ENCODE results near the gene NUDT13.

DNA sequence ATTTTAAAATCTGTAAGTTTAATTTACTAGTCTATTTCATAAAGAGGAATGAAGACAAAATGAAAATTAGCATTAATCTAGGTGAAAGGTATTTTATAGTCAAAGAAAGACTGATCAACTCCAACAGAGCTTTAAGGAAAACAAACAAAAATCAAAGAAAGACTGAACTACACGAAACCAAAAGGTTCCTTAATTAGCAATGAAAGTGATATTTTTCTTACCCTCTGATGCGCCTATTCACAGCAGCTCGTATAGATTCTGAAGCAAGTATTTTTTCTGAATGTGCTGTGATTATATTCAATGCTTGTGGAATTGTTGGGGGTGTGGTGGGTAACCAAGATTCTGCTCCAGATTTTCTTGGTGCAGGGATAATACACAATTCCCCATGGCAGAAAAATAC lies 45.8 kb downstream of the NUDT13 start:
- TF ChIP-seq, protein P1, sequence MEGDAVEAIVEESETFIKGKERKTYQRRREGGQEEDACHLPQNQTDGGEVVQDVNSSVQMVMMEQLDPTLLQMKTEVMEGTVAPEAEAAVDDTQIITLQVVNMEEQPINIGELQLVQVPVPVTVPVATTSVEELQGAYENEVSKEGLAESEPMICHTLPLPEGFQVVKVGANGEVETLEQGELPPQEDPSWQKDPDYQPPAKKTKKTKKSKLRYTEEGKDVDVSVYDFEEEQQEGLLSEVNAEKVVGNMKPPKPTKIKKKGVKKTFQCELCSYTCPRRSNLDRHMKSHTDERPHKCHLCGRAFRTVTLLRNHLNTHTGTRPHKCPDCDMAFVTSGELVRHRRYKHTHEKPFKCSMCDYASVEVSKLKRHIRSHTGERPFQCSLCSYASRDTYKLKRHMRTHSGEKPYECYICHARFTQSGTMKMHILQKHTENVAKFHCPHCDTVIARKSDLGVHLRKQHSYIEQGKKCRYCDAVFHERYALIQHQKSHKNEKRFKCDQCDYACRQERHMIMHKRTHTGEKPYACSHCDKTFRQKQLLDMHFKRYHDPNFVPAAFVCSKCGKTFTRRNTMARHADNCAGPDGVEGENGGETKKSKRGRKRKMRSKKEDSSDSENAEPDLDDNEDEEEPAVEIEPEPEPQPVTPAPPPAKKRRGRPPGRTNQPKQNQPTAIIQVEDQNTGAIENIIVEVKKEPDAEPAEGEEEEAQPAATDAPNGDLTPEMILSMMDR (IDR thresholded peaks at IDR 0.05; ENCODE audit: insufficient read depth, low read length), result no peak
- TF ChIP-seq SPI1 (IDR thresholded peaks at IDR 0.05; ENCODE audit: borderline replicate concordance, low read depth) (no peak), POLR2AphosphoS5 (IDR thresholded peaks at IDR 0.05; ENCODE audit: low read depth) (no peak), GABPA (IDR thresholded peaks at IDR 0.05; ENCODE audit: low read depth) (no peak)
- TF ChIP-seq, protein P2, sequence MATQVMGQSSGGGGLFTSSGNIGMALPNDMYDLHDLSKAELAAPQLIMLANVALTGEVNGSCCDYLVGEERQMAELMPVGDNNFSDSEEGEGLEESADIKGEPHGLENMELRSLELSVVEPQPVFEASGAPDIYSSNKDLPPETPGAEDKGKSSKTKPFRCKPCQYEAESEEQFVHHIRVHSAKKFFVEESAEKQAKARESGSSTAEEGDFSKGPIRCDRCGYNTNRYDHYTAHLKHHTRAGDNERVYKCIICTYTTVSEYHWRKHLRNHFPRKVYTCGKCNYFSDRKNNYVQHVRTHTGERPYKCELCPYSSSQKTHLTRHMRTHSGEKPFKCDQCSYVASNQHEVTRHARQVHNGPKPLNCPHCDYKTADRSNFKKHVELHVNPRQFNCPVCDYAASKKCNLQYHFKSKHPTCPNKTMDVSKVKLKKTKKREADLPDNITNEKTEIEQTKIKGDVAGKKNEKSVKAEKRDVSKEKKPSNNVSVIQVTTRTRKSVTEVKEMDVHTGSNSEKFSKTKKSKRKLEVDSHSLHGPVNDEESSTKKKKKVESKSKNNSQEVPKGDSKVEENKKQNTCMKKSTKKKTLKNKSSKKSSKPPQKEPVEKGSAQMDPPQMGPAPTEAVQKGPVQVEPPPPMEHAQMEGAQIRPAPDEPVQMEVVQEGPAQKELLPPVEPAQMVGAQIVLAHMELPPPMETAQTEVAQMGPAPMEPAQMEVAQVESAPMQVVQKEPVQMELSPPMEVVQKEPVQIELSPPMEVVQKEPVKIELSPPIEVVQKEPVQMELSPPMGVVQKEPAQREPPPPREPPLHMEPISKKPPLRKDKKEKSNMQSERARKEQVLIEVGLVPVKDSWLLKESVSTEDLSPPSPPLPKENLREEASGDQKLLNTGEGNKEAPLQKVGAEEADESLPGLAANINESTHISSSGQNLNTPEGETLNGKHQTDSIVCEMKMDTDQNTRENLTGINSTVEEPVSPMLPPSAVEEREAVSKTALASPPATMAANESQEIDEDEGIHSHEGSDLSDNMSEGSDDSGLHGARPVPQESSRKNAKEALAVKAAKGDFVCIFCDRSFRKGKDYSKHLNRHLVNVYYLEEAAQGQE (IDR thresholded peaks at IDR 0.05; ENCODE audit: insufficient replicate concordance, low read depth), result no peak

All from HL-60 (cell line).